IgD-negative memory B cell (primary cell): ENCODE measurements around the gene MTX3. TPM values are rescaled to one million over a fixed set of nuclear protein-coding genes. Genes with fewer than 3 reads are reported as not detected.

Experiments used
- H3K27ac Mint-ChIP-seq, 3 donors: one replicate each; pipeline ENCODE4 v1.8.0; 2020 to 2022; ENCODE audit warnings: mild to moderate bottlenecking in 3 of 3, mixed read lengths in 3 of 3, moderate library complexity in 1 of 3
- H3K27me3 Mint-ChIP-seq: one replicate; pipeline ENCODE4 v1.8.0; 2021; ENCODE audit warnings: mixed read lengths
- H3K36me3 Mint-ChIP-seq: one replicate; pipeline ENCODE4 v1.8.0; 2020; ENCODE audit warnings: mild to moderate bottlenecking, mixed read lengths
- H3K4me1 Mint-ChIP-seq, 3 donors: one replicate each; pipeline ENCODE4 v1.8.0; 2020 to 2022; ENCODE audit warnings: mixed read lengths in 3 of 3, mild to moderate bottlenecking in 1 of 3
- H3K4me3 Mint-ChIP-seq, 4 donors: one replicate each; pipeline ENCODE4 v1.8.0; 2020 to 2022; ENCODE audit warnings: mild to moderate bottlenecking in 4 of 4, mixed read lengths in 4 of 4, moderate library complexity in 3 of 4
- H3K9me3 Mint-ChIP-seq, 3 donors: one replicate each; pipeline ENCODE4 v1.8.0; 2020 to 2021; ENCODE audit warnings: mixed read lengths in 3 of 3, mild to moderate bottlenecking in 1 of 3
- polyA plus RNA-seq: library from polyadenylated mRNA; unstranded; fragments of 300-500 nt; fragmentation: Illumina TruSeq; gene quantifications from one replicate; pipeline ENCODE4 v1.2.3, GENCODE V29; 2021

MTX3 gene
- 3.1 TPM for polyA plus RNA-seq

DNA sequence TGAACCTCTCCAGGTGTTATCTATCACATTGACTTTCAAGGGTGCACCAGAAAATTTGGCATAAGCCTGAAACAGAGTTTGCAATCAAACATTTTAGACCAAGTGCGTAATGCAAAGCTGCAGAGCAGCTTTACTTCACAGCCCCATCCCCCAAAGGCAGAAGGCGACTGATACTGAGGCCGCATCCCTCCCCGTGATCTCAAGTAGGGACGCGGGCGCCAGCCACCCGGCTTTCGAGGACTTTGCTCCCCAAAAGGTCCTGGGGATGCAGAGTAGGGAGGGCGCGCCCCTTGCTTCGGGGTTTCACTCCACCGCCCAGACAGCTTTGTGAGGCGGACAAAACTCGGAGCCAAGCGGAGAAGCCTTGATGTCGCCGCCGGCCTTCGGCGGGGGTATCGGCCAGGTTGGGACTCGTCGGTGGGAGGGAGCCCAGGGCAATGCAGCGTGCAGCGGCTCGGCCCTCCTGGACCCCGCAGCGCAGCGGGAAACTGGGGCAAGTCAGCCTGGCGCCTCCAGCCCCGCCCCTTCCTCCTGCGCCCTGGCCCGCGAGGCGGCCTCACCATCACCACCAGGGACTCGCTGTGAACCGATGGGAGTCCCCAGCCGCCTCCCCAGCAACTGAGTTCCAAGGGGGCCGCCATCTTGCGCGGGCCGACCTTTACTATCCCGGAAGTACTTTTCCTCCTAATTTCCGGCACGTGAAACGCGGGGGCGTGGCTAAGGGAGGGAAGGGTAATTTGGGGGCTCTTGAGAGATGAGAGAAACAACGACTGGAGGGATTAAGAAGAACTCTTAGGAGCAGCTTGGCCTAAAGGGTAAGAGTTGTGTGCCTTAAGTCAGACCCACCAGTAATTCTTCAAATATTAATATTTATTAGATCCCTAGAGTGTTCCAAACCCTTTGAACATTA lies at the start of gene MTX3:
MTX3 (minus strand) TSS at position 665 of the 910 bp plus-strand sequence; CDS start at position 641, 24 bp downstream.
- no peaks in the 10 kb centered on the region for H3K9me3 Mint-ChIP-seq

DNA sequence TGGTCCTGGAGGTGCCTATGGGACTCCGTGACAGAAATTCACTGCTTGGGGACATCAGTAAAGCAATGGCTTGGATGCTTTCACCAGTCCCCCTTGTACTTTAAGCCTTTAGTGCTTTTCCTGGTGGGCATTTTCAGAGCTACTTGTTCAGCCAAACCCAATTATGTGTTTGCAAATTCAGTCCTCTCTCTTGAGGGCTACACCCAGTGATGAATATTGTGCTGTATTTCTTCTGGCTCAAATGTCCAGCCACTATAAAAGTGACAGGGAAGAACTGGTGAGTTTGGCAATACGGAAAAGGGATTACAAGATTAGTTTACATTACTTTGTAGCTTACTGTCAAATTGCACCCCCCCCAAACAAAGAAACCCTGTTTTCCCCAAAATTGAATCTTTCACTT lies 48.6 kb upstream of the MTX3 start:
- H3K27ac Mint-ChIP-seq = no peak overlapping the region
- H3K36me3 Mint-ChIP-seq = peaks cover 10% of the 10 kb centered on the region
- no peak overlapping the region for H3K4me3 Mint-ChIP-seq
- H3K27me3 Mint-ChIP-seq = peaks cover 32% of the 10 kb centered on the region
- H3K4me1 Mint-ChIP-seq = peaks cover 0 to 14% (median 8%) of the 10 kb centered on the region in 3 donors
- peaks cover 0 to 4% (median 0%) of the 10 kb centered on the region in 3 donors for H3K9me3 Mint-ChIP-seq

More for the DNA sequence above, at the start of gene MTX3:
- peaks cover 4% of the 10 kb centered on the region for H3K36me3 Mint-ChIP-seq
- H3K27me3 Mint-ChIP-seq = peaks cover 1% of the 10 kb centered on the region
- peak within 1 kb of the TSS; percentile 85 to 96 (median 92) for H3K4me3 Mint-ChIP-seq
- peak within 1 kb of the TSS; percentile 78 to 97 (median 91) for H3K27ac Mint-ChIP-seq
- peaks cover 14 to 16% (median 15%) of the 10 kb centered on the region in 3 donors for H3K4me1 Mint-ChIP-seq

GRCh38 chr5:80037366-80037765 lies 46.3 kb upstream of the MTX3 start:
- Mint-ChIP-seq H3K36me3 (peaks cover 6% of the 10 kb centered on the region), H3K27ac (no peak overlapping the region), H3K27me3 (peaks cover 35% of the 10 kb centered on the region), H3K9me3 (no peaks in the 10 kb centered on the region), H3K4me1 (peaks cover 0 to 14% (median 5%) of the 10 kb centered on the region in 3 donors), H3K4me3 (no peak overlapping the region)

GRCh38 chr5:80036615-80037014 lies 45.6 kb upstream of the MTX3 start:
- H3K9me3 Mint-ChIP-seq = no peaks in the 10 kb centered on the region
- peaks cover 31% of the 10 kb centered on the region for H3K27me3 Mint-ChIP-seq
- H3K27ac Mint-ChIP-seq = no peak overlapping the region
- peaks cover 6% of the 10 kb centered on the region for H3K36me3 Mint-ChIP-seq
- no peak overlapping the region for H3K4me3 Mint-ChIP-seq
- peaks cover 0 to 14% (median 5%) of the 10 kb centered on the region in 3 donors for H3K4me1 Mint-ChIP-seq

- Mint-ChIP-seq H3K4me3 (no peak overlapping the region), H3K36me3 (peaks cover 5% of the 10 kb centered on the region), H3K4me1 (peaks cover 0 to 14% (median 5%) of the 10 kb centered on the region in 3 donors), H3K9me3 (no peaks in the 10 kb centered on the region), H3K27ac (no peak overlapping the region), H3K27me3 (peaks cover 31% of the 10 kb centered on the region)
These were observed 44.8 kb upstream of the MTX3 start for GRCh38 chr5:80035839-80036238.

DNA sequence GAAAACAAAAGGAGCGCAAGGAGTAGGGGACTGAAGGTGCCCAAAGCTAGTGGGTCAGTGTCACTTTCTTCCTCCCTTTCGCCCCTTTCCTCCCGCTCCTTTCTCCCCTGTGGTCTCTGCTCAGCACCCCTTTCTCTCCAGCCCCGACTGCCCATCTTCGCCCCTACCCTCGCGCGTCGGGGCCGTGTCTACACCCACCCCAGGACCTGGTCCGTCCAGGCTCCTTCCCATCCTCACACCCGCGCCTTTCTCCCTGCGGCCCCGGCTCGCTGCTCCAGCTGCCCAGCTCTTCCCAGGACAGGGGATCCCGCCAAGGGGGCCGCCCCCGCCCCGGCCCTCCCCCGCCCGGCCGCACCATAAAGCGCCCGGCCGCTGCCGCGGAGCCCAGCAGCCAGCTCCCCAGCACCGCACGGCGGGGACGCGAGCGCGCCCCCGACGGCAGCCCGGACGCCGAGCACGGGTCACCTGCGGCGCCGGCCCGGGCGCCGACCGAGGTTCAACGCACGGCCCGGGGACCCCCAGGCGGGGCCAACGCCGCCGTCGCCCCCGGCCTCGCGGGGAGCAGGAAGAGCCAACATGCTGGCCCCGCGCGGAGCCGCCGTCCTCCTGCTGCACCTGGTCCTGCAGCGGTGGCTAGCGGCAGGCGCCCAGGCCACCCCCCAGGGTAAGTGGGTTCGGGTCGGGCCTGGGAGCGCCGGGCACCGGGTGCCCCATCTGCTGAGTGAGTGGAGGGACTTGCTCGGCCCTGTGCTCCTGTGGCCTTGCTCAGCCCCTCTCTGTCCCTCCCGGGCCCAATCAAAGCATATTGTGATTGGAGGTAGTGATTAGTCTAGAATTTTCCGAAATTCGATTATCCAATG lies 44.1 kb upstream of the MTX3 start, which contains the start of gene THBS4:
THBS4 (plus strand) TSS at position 387 of the 860 bp plus-strand sequence; CDS start at position 577, 190 bp downstream.
- H3K4me1 Mint-ChIP-seq = peaks cover 0 to 14% (median 5%) of the 10 kb centered on the region in 3 donors
- no peak within 1 kb of the TSS for H3K27ac Mint-ChIP-seq
- peaks cover 29% of the 10 kb centered on the region for H3K27me3 Mint-ChIP-seq
- H3K4me3 Mint-ChIP-seq = peak within 1 kb of the TSS in 3 of 4 donors; percentile 52 to 86 (median 77)
- no peaks in the 10 kb centered on the region for H3K9me3 Mint-ChIP-seq
- peaks cover 4% of the 10 kb centered on the region for H3K36me3 Mint-ChIP-seq

DNA sequence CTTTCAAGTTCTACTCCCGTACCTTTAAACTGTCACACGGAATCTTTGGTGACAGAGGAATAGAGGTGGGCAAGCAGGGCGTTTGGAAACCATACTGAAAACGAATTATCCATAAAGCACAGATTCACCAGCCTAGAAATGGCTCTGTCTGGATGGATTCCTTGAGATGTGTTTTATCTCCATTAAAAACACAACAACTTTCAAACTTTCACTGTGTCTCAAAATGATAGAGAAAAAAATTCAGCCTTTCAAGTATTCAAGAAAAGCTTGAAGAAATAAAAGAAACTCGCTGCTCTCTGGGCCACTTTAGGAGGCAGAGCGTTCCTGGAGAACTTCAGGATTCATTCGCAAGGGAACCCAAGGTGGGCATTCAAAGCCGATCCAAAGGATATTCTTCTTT lies 43.5 kb upstream of the MTX3 start:
- Mint-ChIP-seq H3K27me3 (peaks cover 27% of the 10 kb centered on the region), H3K9me3 (no peaks in the 10 kb centered on the region), H3K4me3 (peak overlapping the region in 2 of 4 donors; percentile 52 to 86), H3K4me1 (peaks cover 0 to 14% (median 4%) of the 10 kb centered on the region in 3 donors), H3K36me3 (peaks cover 3% of the 10 kb centered on the region), H3K27ac (no peak overlapping the region)

DNA sequence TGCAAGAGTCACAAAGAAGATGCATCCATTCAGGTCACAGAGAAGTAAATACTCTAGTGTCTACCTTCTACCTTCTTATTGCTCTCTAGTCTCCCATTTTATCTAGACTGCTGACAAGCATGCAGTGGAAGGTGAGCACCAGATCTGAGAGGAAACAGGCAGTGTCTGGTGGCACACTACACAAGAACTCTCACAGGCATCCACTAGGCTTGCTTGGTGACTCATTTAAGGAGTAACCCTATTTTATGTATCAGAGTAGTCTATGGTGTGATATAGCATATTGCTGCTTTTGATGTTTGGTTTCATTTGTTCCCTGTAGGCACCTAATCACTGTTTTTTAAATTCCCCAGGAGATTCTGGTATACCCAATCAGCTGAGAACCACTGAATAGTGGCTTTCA lies 42.5 kb upstream of the MTX3 start:
- no peaks in the 10 kb centered on the region for H3K9me3 Mint-ChIP-seq

DNA sequence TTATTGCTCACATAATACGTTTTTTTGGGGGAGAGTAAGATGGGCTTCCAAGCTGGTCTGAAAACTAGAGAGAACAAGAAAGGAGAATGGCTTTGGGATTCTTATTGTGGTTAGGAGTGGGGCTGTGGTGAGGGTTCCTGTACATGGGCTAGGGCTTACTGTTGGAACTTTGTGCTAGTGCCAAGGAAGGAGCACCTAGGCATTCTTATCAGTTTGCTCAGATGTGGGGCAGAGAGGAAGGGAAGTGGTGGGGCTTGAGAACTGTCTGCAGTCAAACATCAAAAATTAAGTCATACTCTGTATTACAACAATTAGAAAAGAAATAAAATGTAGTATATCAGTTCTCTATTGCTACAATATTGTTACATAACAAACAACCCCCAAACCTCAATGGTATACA lies 40.0 kb upstream of the MTX3 start:
- Mint-ChIP-seq H3K27ac (no peak overlapping the region), H3K27me3 (peaks cover 25% of the 10 kb centered on the region), H3K36me3 (peaks cover 4% of the 10 kb centered on the region), H3K9me3 (no peaks in the 10 kb centered on the region), H3K4me1 (peaks cover 0 to 6% (median 2%) of the 10 kb centered on the region in 3 donors), H3K4me3 (no peak overlapping the region)

More for the DNA sequence above, 42.5 kb upstream of the MTX3 start:
- Mint-ChIP-seq H3K27me3 (peaks cover 27% of the 10 kb centered on the region), H3K4me1 (peaks cover 0 to 14% (median 4%) of the 10 kb centered on the region in 3 donors), H3K36me3 (peaks cover 3% of the 10 kb centered on the region), H3K4me3 (no peak overlapping the region), H3K27ac (no peak overlapping the region)

- no peaks in the 10 kb centered on the region for H3K4me1 Mint-ChIP-seq
- H3K27ac Mint-ChIP-seq = no peak overlapping the region
- H3K4me3 Mint-ChIP-seq = no peak overlapping the region
- no peaks in the 10 kb centered on the region for H3K9me3 Mint-ChIP-seq
- H3K27me3 Mint-ChIP-seq = peaks cover 4% of the 10 kb centered on the region
- peaks cover 2% of the 10 kb centered on the region for H3K36me3 Mint-ChIP-seq
These were observed 35.8 kb upstream of the MTX3 start for GRCh38 chr5:80026841-80027240.

GRCh38 chr5:80025069-80025468 lies 34.0 kb upstream of the MTX3 start:
- H3K27ac Mint-ChIP-seq = no peak overlapping the region
- H3K4me1 Mint-ChIP-seq = no peaks in the 10 kb centered on the region
- H3K27me3 Mint-ChIP-seq = peaks cover 4% of the 10 kb centered on the region

GRCh38 chr5:80010754-80011392 lies 19.8 kb upstream of the MTX3 start:
- no peaks in the 10 kb centered on the region for H3K4me1 Mint-ChIP-seq
- H3K9me3 Mint-ChIP-seq = peaks cover 0 to 3% (median 1%) of the 10 kb centered on the region in 3 donors
- H3K36me3 Mint-ChIP-seq = peaks cover 9% of the 10 kb centered on the region
- H3K27ac Mint-ChIP-seq = no peak overlapping the region
- no peaks in the 10 kb centered on the region for H3K27me3 Mint-ChIP-seq
- H3K4me3 Mint-ChIP-seq = no peak overlapping the region

More at GRCh38 chr5:80025069-80025468, 34.0 kb upstream of the MTX3 start:
- peaks cover 2% of the 10 kb centered on the region for H3K36me3 Mint-ChIP-seq
- no peak overlapping the region for H3K4me3 Mint-ChIP-seq
- H3K9me3 Mint-ChIP-seq = no peaks in the 10 kb centered on the region

DNA sequence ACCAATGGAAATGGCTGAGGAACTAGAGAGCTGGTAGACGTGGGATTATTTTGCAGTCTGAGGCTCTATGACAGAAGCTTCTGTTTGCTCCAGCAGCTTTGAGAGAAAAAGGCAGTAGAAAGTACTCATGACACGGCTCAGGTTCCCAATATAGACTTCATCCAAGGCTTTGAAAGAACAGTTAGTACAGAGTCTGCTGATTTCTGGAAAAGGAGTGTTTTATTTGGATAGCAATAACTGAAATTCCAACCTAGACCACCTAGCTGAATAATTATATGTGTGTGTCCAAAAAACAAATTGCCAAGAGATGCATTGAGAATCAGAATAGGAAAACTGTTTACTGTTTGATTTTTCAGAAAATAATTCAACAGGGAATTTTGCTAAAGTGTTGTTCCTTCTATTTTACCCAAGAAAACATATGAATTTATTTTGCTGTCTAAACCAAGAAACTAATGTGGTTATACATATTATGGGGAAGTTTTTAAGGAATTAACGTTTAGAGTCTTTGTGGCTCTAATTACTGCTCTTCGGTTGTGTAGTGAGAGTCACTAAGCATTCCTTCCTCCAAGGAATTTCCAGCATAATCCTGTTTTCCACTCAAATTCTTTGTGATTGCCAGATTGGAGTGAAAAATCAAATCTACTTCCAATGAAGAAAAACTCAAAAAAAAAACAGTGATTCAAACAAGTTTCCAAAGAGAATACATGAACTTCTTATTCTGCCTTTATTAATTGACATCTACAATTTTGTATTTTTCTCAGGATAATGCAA lies 18.1 kb upstream of the MTX3 start:
- Mint-ChIP-seq H3K4me1 (no peaks in the 10 kb centered on the region), H3K27ac (no peak overlapping the region), H3K27me3 (no peaks in the 10 kb centered on the region), H3K36me3 (peaks cover 9% of the 10 kb centered on the region), H3K9me3 (peaks cover 0 to 3% (median 1%) of the 10 kb centered on the region in 3 donors), H3K4me3 (no peak overlapping the region)

DNA sequence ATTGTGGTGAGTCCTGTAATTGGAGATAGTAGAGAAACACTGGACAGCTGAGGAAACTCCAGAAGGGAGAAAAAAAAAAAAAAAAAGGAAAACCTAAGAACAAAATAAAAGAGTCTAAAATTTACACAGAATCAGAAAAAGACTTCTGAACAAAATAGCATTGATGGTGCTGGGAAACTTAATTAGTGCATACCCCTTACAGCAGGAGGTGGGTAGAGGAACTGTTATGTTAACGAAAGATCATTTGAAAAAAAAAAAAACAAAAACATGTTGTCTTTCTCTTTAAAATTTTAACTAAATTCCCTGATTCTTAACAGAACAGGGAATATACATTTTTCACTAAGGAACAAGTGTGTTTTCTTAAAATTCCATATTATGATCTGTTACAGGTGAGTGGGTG lies 11.6 kb upstream of the MTX3 start:
- peaks cover 5% of the 10 kb centered on the region for H3K36me3 Mint-ChIP-seq
- no peaks in the 10 kb centered on the region for H3K4me1 Mint-ChIP-seq
- H3K9me3 Mint-ChIP-seq = no peaks in the 10 kb centered on the region
- H3K27me3 Mint-ChIP-seq = peaks cover 1% of the 10 kb centered on the region
- no peak overlapping the region for H3K27ac Mint-ChIP-seq
- no peak overlapping the region for H3K4me3 Mint-ChIP-seq
